GM12872 (cell line): Measurements from ENCODE around the gene GCAT.

Source experiments
- CTCF ChIP-seq: IDR thresholded peaks from 3 replicates; pipeline ENCODE4 v1.5.1; 2011; ENCODE audit warnings: low read depth, mild to moderate bottlenecking, low read length, moderate library complexity; ENCODE audit not compliant: insufficient read depth

GCAT gene

DNA sequence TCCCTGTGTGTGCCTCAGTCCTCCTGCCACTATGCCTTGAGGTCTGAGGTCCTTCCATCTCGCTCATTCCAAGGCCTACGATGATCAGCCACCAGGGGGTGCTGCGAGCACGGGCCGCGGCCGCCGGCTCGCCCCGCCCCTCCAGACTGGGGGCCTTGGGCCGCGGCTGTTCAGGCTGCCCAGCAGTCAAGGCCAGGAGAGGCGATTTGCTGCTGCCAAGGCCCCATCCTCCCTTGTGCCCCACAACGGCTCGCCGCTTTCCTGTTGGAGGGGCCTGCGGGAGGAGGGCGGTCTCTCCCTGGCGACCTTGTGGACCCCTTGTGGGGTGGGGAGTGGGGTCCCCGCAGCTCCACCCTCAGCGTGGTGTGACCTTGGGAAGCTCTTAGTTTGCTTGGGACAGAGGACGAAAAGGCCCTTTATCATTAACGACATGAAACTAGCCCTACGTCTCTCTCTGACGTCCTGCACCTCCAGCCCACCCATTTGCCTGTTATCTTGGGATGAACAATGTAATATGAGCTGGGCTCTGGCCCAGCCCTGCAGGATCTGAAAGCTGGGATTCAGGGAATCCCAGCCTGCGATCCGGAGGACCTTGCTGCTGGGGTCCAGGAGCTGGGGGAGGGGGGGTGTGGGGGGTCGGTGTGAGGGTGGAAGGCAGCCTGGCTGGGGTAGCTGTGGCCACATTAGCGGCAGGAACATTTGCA lies 10.1 kb downstream of the GCAT start:
- TF ChIP-seq CTCF = peak; percentile 95

GRCh38 chr22:37818409-37819104 lies 10.8 kb downstream of the GCAT start:
- peak; percentile 49 for TF ChIP-seq CTCF

DNA sequence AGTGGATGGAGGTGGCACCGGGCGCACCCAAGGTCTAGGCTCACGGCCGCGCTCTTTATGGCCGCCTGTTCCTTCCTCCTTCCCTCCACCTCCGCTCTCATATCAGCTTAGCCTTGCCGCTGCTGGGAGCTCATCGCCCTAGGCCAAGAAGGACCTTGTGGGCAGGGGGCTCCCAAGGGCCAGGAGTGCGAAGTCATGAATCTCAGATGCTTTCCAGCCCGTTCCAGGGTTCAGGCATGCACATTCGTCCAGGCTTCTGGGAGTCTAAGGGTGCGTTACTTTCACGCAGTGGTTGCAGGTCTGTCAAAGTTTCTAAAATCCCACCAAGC lies 11.3 kb downstream of the GCAT start:
- TF ChIP-seq CTCF = no peak

DNA sequence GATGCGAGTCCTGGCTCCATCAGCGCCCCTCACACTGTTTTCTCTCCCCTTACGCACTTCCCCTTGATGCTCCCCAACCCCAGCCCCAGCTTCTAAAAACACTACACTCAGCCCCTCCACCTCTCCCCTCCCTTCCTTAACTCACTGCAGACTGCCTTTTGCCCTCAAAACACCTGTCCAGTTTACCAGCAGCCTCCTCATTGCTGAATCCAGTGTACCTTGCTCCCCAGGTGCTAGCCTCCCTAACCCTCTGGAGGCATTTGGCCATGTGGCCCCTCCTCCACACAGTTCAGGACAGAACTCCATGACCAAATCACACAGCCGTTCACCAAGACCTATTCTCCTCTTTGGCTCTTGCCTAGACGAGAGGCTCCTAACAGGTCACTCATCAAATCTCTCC lies 12.6 kb downstream of the GCAT start:
- no peak for TF ChIP-seq CTCF

GRCh38 chr22:37822079-37822833 lies 14.5 kb downstream of the GCAT start:
- TF ChIP-seq CTCF = no peak

GRCh38 chr22:37823134-37823985 lies 15.6 kb downstream of the GCAT start, which contains the start of gene GALR3:
GALR3 (plus strand) TSS chr22:37823382; CDS start chr22:37823407, 25 bp downstream.
- TF ChIP-seq CTCF = no peak
